ENCODE data around the gene LIMK1.
A peak's percentile ranks its signal among the peaks of the same experiment; 100 is the strongest.
"Not testable (repeated sequence)": the region's sequence is repeated elsewhere in the genome, so short reads cannot be mapped to it uniquely, and the experiment has no call there.

LIMK1 gene

DNA sequence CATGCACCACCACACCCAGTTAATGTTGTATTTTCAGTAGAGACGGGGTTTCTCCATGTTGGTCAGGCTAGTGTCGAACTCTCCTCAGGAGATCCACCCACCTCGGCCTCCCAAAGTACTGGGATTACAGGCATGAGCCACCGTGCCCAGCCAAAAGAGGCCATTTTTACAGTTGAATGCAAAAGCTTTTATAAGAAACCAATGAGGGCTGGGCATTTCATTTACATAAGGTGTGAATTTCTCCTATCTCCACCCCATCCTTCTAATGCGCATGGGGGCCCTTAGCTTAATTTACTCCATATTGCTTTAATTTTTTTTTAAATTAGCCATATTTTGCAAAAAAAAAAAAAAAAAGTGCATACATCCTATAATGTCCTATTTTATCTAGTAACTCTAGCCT lies 65.5 kb downstream of the LIMK1 start:
- no peak overlapping the region for H3K4me3 ChIP-seq (ENCODE audit: low read depth, low read length)
- TF ChIP-seq, protein P1, sequence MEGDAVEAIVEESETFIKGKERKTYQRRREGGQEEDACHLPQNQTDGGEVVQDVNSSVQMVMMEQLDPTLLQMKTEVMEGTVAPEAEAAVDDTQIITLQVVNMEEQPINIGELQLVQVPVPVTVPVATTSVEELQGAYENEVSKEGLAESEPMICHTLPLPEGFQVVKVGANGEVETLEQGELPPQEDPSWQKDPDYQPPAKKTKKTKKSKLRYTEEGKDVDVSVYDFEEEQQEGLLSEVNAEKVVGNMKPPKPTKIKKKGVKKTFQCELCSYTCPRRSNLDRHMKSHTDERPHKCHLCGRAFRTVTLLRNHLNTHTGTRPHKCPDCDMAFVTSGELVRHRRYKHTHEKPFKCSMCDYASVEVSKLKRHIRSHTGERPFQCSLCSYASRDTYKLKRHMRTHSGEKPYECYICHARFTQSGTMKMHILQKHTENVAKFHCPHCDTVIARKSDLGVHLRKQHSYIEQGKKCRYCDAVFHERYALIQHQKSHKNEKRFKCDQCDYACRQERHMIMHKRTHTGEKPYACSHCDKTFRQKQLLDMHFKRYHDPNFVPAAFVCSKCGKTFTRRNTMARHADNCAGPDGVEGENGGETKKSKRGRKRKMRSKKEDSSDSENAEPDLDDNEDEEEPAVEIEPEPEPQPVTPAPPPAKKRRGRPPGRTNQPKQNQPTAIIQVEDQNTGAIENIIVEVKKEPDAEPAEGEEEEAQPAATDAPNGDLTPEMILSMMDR (IDR thresholded peaks at IDR 0.05; ENCODE audit: low read depth, low read length) = no peak

- TF ChIP-seq, protein P1 (IDR thresholded peaks at IDR 0.05; ENCODE audit: low read depth, low read length) = no peak
- H3K4me3 ChIP-seq (ENCODE audit: low read depth, low read length) = no peak overlapping the region
Observed at GRCh38 chr7:74149603-74150002, 66.0 kb downstream of the LIMK1 start.

GRCh38 chr7:74153736-74154135 lies 70.1 kb downstream of the LIMK1 start:
- H3K4me3 ChIP-seq (ENCODE audit: low read depth, low read length) = no peak overlapping the region
- TF ChIP-seq, protein P1 (IDR thresholded peaks at IDR 0.05; ENCODE audit: low read depth, low read length) = no peak

DNA sequence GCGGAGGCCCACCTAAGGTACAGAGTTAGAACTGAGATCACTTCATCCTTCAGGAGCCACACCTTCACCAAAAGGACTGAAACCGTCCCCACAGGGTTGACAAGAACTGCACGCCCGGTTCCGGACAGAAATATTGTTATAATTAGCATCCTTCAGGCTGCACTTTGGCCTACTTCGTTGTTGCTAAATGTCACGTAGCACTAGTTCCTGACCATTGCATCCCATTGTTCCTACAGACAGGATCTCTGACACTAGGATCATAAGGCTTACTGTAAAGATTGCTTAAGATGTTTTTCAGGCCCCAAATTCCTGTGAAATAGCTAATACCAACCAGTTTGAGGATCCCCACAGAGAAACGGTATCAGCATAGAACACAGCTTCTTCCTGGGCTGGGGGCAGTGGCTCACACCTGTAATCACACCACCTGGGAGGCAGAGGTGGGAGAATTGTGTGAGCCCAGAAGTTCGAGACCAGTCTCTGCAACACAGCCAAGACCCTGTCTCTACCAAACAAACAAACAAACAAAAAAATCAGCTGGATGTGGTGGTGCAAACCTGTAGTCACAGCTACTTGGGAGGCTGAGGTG lies 72.3 kb downstream of the LIMK1 start:
- H3K4me3 ChIP-seq (ENCODE audit: low read depth, low read length) = no peak overlapping the region
- TF ChIP-seq, protein P1 (IDR thresholded peaks at IDR 0.05; ENCODE audit: low read depth, low read length) = no peak

GRCh38 chr7:74157605-74158004 lies 74.0 kb downstream of the LIMK1 start:
- TF ChIP-seq, protein P1 (IDR thresholded peaks at IDR 0.05; ENCODE audit: low read depth, low read length) = no peak
- H3K4me3 ChIP-seq (ENCODE audit: low read depth, low read length) = no peak overlapping the region

DNA sequence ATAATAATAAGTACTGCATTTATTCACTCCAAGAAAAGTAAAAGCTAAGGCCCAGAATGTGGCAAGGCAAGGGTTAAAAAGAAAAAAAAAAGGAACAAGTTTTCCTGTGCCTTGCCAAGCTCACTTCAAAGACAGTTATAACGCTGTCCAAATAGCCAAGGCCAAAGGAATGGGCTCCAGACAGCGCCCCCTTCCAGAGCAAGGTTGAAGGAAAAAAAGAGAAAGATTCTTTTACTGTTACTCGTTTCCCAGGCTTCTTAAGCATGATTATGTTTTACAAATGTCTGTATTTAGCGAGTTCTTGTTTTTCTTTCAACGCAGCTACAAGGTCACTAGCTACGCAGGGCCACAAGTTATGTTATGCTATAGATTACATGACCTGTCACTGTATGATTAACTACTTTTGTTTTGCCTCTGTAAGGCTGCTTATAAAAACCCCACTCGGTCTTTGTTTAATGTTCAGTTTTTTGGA lies 81.4 kb downstream of the LIMK1 start:
- no peak overlapping the region for H3K4me3 ChIP-seq (ENCODE audit: low read depth, low read length)
- TF ChIP-seq, protein P1 (IDR thresholded peaks at IDR 0.05; ENCODE audit: low read depth, low read length) = peak; percentile 40; the same call in 1 of the 2 replicates

- TF ChIP-seq, protein P1 (IDR thresholded peaks at IDR 0.05; ENCODE audit: low read depth, low read length) = no peak
- no peak overlapping the region for H3K4me3 ChIP-seq (ENCODE audit: low read depth, low read length)
Observed at GRCh38 chr7:74165867-74166593, 82.4 kb downstream of the LIMK1 start.

DNA sequence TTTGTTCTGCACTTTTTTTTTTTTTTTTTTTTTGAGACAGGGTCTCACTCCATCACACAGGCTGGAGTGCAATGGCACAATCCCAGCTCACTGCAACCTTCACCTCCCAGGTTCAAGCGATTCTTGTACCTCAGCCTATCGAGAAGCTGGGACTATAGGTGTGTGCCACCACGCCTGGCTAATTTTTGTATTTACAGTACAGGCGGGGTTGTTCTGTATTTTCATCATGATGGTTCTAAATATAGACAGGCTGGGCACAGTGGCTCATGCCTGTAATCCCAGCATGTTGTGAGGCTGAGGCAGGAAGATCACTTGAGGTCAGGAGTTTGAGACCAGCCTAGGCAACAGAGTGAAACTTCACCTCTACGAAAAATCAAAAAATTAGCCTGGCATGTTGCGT lies 83.7 kb downstream of the LIMK1 start:
- not testable (repeated sequence) for H3K4me3 ChIP-seq (ENCODE audit: low read depth, low read length)

Data from WI38 (cell line).